ENCODE data around the gene ATP6V1E1.

- no peak for TF ChIP-seq CTCF (IDR thresholded peaks at IDR 0.05; ENCODE audit: low read depth, low read length)
- no peak for TF ChIP-seq EZH2phosphoT487 (IDR thresholded peaks at IDR 0.05; ENCODE audit: low read depth)
Measured at GRCh38 chr22:17588606-17589005, 39.9 kb downstream of the ATP6V1E1 start.
